Posterior cingulate gyrus (tissue), 11 donors: ENCODE measurements around the gene EDEM3.

Experiments used
- DNase-seq, 10 donors: peaks; one replicate each; pipeline versions ENCODE4 v3.0.0 to v3.0.0-alpha.2; 2020 to 2021; ENCODE audit warnings: mixed read lengths in 3 of 10
- intact Hi-C: fragments of 100-400 bp; cut with DNase I; formaldehyde crosslinking; loops from one replicate; pipeline ENCODE4 v1.15.1; 2023

Gene EDEM3

GRCh38 chr1:184745110-184745509, 9.5 kb downstream of the EDEM3 start:
- DNase-seq: no peak
- intact Hi-C loops: no loop called here

- DNase-seq: no peak
- intact Hi-C loops: no loop called here
Measured at GRCh38 chr1:184743062-184743756, 11.4 kb downstream of the EDEM3 start.

- intact Hi-C loops: no loop called here
- DNase-seq: no peak
Measured at GRCh38 chr1:184740344-184740743, 14.3 kb downstream of the EDEM3 start.

- DNase-seq: no peak
- intact Hi-C loops: no loop called here
Measured at GRCh38 chr1:184739796-184740195, 14.9 kb downstream of the EDEM3 start.

- no peak for DNase-seq
- intact Hi-C loops: no loop called here
Measured at GRCh38 chr1:184739070-184739469, 15.6 kb downstream of the EDEM3 start.

- DNase-seq: no peak
- intact Hi-C loops: no loop called here
Measured at GRCh38 chr1:184734980-184735379, 19.7 kb downstream of the EDEM3 start.

GRCh38 chr1:184724843-184725242, 29.8 kb downstream of the EDEM3 start:
- intact Hi-C loops: no loop called here
- DNase-seq: no peak

GRCh38 chr1:184716158-184716557, 38.5 kb downstream of the EDEM3 start:
- intact Hi-C loops: no loop called here
- no peak for DNase-seq

GRCh38 chr1:184709418-184709817, 45.2 kb downstream of the EDEM3 start:
- DNase-seq: no peak
- intact Hi-C loops: no loop called here

GRCh38 chr1:184708084-184708676, 46.5 kb downstream of the EDEM3 start:
- intact Hi-C loops: no loop called here
- DNase-seq: no peak

- no peak for DNase-seq
- intact Hi-C loops: no loop called here
Measured at GRCh38 chr1:184705271-184705670, 49.4 kb downstream of the EDEM3 start.

- intact Hi-C loops: no loop called here
- no peak for DNase-seq
Measured at GRCh38 chr1:184701816-184702215, 52.8 kb downstream of the EDEM3 start.

- no peak for DNase-seq
- intact Hi-C loops: loop anchor here (10.0 kb wide), 1 partner anchor 624 kb away; no protein-coding TSS in a partner anchor
Measured at GRCh38 chr1:184698969-184699368, 55.7 kb downstream of the EDEM3 start.

GRCh38 chr1:184698016-184698415, 56.6 kb downstream of the EDEM3 start:
- DNase-seq: no peak
- intact Hi-C loops: loop anchor here (10.0 kb wide), 1 partner anchor 623 kb away; no protein-coding TSS in a partner anchor

GRCh38 chr1:184696403-184696802, 58.3 kb downstream of the EDEM3 start:
- DNase-seq: no peak
- intact Hi-C loops: loop anchor here (10.0 kb wide), 1 partner anchor 622 kb away; no protein-coding TSS in a partner anchor

GRCh38 chr1:184695023-184695422, 59.6 kb downstream of the EDEM3 start:
- no peak for DNase-seq
- intact Hi-C loops: loop anchor here (10.0 kb wide), 1 partner anchor 620 kb away; no protein-coding TSS in a partner anchor

- DNase-seq: no peak
- intact Hi-C loops: loop anchor here (10.0 kb wide), 1 partner anchor 618 kb away; no protein-coding TSS in a partner anchor
Measured at GRCh38 chr1:184693011-184693410, 61.6 kb downstream of the EDEM3 start.

GRCh38 chr1:184691719-184692324, 62.8 kb downstream of the EDEM3 start:
- intact Hi-C loops: loop anchor here (10.0 kb wide), 1 partner anchor 617 kb away; no protein-coding TSS in a partner anchor
- no peak for DNase-seq

GRCh38 chr1:184686540-184686939, 68.1 kb downstream of the EDEM3 start:
- DNase-seq: no peak
- intact Hi-C loops: no loop called here

GRCh38 chr1:184685116-184685515, 69.5 kb downstream of the EDEM3 start:
- intact Hi-C loops: no loop called here
- DNase-seq: peak in 1 of 10 donors; percentile 79

GRCh38 chr1:184684285-184685074, 70.2 kb downstream of the EDEM3 start:
- intact Hi-C loops: no loop called here
- DNase-seq: peak; percentile 33 to 93 (median 60)
